DOHH2 (cell line): ENCODE data around the gene ADGRE1.

Experiments used
- H3F3A ChIP-seq: fragments of 200-600 bp; sonication (generic), shearing (Covaris generic); 2 replicates; pipeline ENCODE4 v1.6.0; 2016; ENCODE audit warnings: antibody characterized with exemption, mild to moderate bottlenecking; ENCODE audit not compliant: control insufficient read depth, insufficient read depth
- H3K27ac ChIP-seq: fragments of 200-600 bp; sonication (generic); 2 replicates; pipeline ENCODE4 v1.5.1; 2014; ENCODE audit warnings: low read depth, mild to moderate bottlenecking, low read length, moderate library complexity
- H3K27me3 ChIP-seq: fragments of 200-600 bp; sonication (generic); 2 replicates; pipeline ENCODE4 v1.6.1; 2014; ENCODE audit warnings: mild to moderate bottlenecking, low read length, mixed read lengths; ENCODE audit not compliant: control insufficient read depth
- H3K36me3 ChIP-seq: fragments of 200-600 bp; sonication (generic); 2 replicates; pipeline ENCODE4 v1.6.1; 2014; ENCODE audit warnings: mild to moderate bottlenecking, low read length, moderate library complexity, mixed read lengths; ENCODE audit not compliant: control insufficient read depth
- H3K4me1 ChIP-seq: fragments of 200-600 bp; sonication (generic); 2 replicates; pipeline ENCODE4 v1.6.1; 2014; ENCODE audit warnings: mild to moderate bottlenecking, low read length, mixed read lengths; ENCODE audit not compliant: control insufficient read depth
- H3K4me2 ChIP-seq: fragments of 200-600 bp; sonication (generic); 2 replicates; pipeline ENCODE4 v1.6.0; 2014; ENCODE audit warnings: mild to moderate bottlenecking, low read length, moderate library complexity
- H3K4me3 ChIP-seq: fragments of 200-600 bp; sonication (generic); 2 replicates; pipeline ENCODE4 v1.5.1; 2014; ENCODE audit warnings: mild to moderate bottlenecking, low read length, mixed read lengths
- H3K79me2 ChIP-seq: fragments of 200-600 bp; sonication (generic); 2 replicates; pipeline ENCODE4 v1.6.1; 2014; ENCODE audit warnings: mild to moderate bottlenecking, low read length, mixed read lengths; ENCODE audit not compliant: control insufficient read depth
- H3K9me2 ChIP-seq: fragments of 200-600 bp; sonication (generic); replicated peaks from 2 replicates; pipeline ENCODE4 v1.6.1; 2014; ENCODE audit warnings: mild to moderate bottlenecking, low read length, mixed read lengths; ENCODE audit not compliant: control insufficient read depth
- H3K9me3 ChIP-seq: fragments of 200-600 bp; sonication (generic); 2 replicates; pipeline ENCODE4 v1.6.1; 2014; ENCODE audit warnings: antibody characterized with exemption, low read length, mixed read lengths; ENCODE audit not compliant: control insufficient read depth, insufficient read depth
- H4K20me1 ChIP-seq: fragments of 200-600 bp; sonication (generic); 2 replicates; pipeline ENCODE4 v1.6.0; 2014; ENCODE audit warnings: low read depth, mild to moderate bottlenecking, antibody characterized with exemption, low read length, moderate library complexity; ENCODE audit not compliant: control insufficient read depth, insufficient read depth
- CTCF ChIP-seq: fragments of 200-600 bp; sonication (generic); IDR thresholded peaks from one replicate; pipeline ENCODE4 v1.5.1; 2014; ENCODE audit warnings: antibody characterized with exemption, mild to moderate bottlenecking, low read depth, low read length; ENCODE audit not compliant: poor library complexity, severe bottlenecking
- EZH2phosphoT487 ChIP-seq: fragments of 200-600 bp; sonication (generic); IDR thresholded peaks from 2 replicates; pipeline ENCODE4 v1.6.1; 2017; ENCODE audit warnings: borderline replicate concordance, mild to moderate bottlenecking, antibody characterized with exemption, low read length, moderate library complexity, mixed read lengths

ADGRE1 gene

GRCh38 chr19:6887316-6887715 lies at the start of gene ADGRE1:
ADGRE1 (plus strand) TSS chr19:6887579; CDS start chr19:6887609, 30 bp downstream.
- H3K79me2 ChIP-seq = no peaks in the 10 kb centered on the region
- H3K4me2 ChIP-seq = no peak within 1 kb of the TSS
- no peaks in the 10 kb centered on the region for H3F3A ChIP-seq
- no peak within 1 kb of the TSS for H3K27ac ChIP-seq
- H3K4me1 ChIP-seq = peaks cover 10% of the 10 kb centered on the region
- H3K36me3 ChIP-seq = no peaks in the 10 kb centered on the region
- H3K9me3 ChIP-seq = no peaks in the 10 kb centered on the region
- no peak for TF ChIP-seq CTCF
- no peak for TF ChIP-seq EZH2phosphoT487
- H3K27me3 ChIP-seq = peaks cover 26% of the 10 kb centered on the region
- no peaks in the 10 kb centered on the region for H4K20me1 ChIP-seq
- no peaks in the 10 kb centered on the region for H3K9me2 ChIP-seq
- H3K4me3 ChIP-seq = no peak within 1 kb of the TSS

GRCh38 chr19:6838062-6838655 lies 49.2 kb upstream of the ADGRE1 start:
- H3K27me3 ChIP-seq = no peaks in the 10 kb centered on the region
- H3K79me2 ChIP-seq = no peaks in the 10 kb centered on the region
- no peaks in the 10 kb centered on the region for H3K9me3 ChIP-seq
- H3K4me2 ChIP-seq = no peak overlapping the region
- TF ChIP-seq EZH2phosphoT487 (no peak), CTCF (no peak)
- H3K4me1 ChIP-seq = no peaks in the 10 kb centered on the region
- no peaks in the 10 kb centered on the region for H4K20me1 ChIP-seq
- peaks cover 18% of the 10 kb centered on the region for H3K36me3 ChIP-seq
- H3K9me2 ChIP-seq = no peaks in the 10 kb centered on the region
- no peaks in the 10 kb centered on the region for H3F3A ChIP-seq
- H3K4me3 ChIP-seq = no peak overlapping the region
- H3K27ac ChIP-seq = no peak overlapping the region

- Histone ChIP-seq H3K9me2 (no peaks in the 10 kb centered on the region), H3K9me3 (no peaks in the 10 kb centered on the region), H3K79me2 (no peaks in the 10 kb centered on the region), H3F3A (no peaks in the 10 kb centered on the region), H3K27me3 (no peaks in the 10 kb centered on the region), H3K4me2 (no peak overlapping the region), H3K4me3 (no peak overlapping the region), H4K20me1 (no peaks in the 10 kb centered on the region), H3K36me3 (no peaks in the 10 kb centered on the region; the same call in 1 of the 2 replicates), H3K4me1 (no peaks in the 10 kb centered on the region), H3K27ac (no peak overlapping the region)
- TF ChIP-seq CTCF (no peak), EZH2phosphoT487 (no peak)
These were observed 44.3 kb upstream of the ADGRE1 start for GRCh38 chr19:6842871-6843607.
